Left kidney (tissue), 8 donors: ENCODE results near the gene GRK2. TPM values are rescaled to one million over a fixed set of nuclear protein-coding genes. Genes with fewer than 3 reads are reported as not detected.
"Not testable (repeated sequence)": the region's sequence is repeated elsewhere in the genome, so short reads cannot be mapped to it uniquely, and the experiment has no call there.

ENCODE experiments used
- DNase-seq: peaks from one replicate; pipeline ENCODE4 v3.0.0-alpha.2; 2013
- long read RNA-seq, 8 donors: transcript quantifications; one replicate each; lab custom pipeline, GENCODE V29; 2026
- polyA plus RNA-seq: library from polyadenylated mRNA; unstranded; fragments of 120-200 nt; gene quantifications from one replicate; pipeline ENCODE4 v1.2.1, GENCODE V29; 2013; ENCODE audit not compliant: insufficient read length

Gene GRK2
- polyA plus RNA-seq, result 52.4 TPM
- long read RNA-seq, donor 1, transcript GRK2-201 (21 exons, 3,466 nt), result major isoform, 8 of 26 reads
- long read RNA-seq, donor 1, partial matches to known transcripts, result 17 of 26 reads
- long read RNA-seq, donor 1, other reads (novel, unspliced or antisense), result 0 of 26 reads
- long read RNA-seq, donor 2, partial matches to known transcripts, result 0 of 4 reads
- long read RNA-seq, donor 2, other reads (novel, unspliced or antisense), result 0 of 4 reads
- long read RNA-seq, donor 3, partial matches to known transcripts, result 0 of 3 reads
- long read RNA-seq, donor 3, other reads (novel, unspliced or antisense), result 0 of 3 reads
- long read RNA-seq, donor 4, result 0 reads
- long read RNA-seq, donor 5, transcript GRK2-201 (21 exons, 3,466 nt), result major isoform, 13 of 14 reads
- long read RNA-seq, donor 5, partial matches to known transcripts, result 0 of 14 reads
- long read RNA-seq, donor 5, other reads (novel, unspliced or antisense), result 0 of 14 reads
- long read RNA-seq, donor 6, transcript GRK2-201 (21 exons, 3,466 nt), result major isoform, 15 of 26 reads
- long read RNA-seq, donor 6, partial matches to known transcripts, result 11 of 26 reads
- long read RNA-seq, donor 6, other reads (novel, unspliced or antisense), result 0 of 26 reads
- long read RNA-seq, donor 7, transcript GRK2-201 (21 exons, 3,466 nt), result major isoform, 8 of 45 reads
- long read RNA-seq, donor 7, partial matches to known transcripts, result 37 of 45 reads
- long read RNA-seq, donor 7, other reads (novel, unspliced or antisense), result 0 of 45 reads
- long read RNA-seq, donor 8, result 0 reads

DNA sequence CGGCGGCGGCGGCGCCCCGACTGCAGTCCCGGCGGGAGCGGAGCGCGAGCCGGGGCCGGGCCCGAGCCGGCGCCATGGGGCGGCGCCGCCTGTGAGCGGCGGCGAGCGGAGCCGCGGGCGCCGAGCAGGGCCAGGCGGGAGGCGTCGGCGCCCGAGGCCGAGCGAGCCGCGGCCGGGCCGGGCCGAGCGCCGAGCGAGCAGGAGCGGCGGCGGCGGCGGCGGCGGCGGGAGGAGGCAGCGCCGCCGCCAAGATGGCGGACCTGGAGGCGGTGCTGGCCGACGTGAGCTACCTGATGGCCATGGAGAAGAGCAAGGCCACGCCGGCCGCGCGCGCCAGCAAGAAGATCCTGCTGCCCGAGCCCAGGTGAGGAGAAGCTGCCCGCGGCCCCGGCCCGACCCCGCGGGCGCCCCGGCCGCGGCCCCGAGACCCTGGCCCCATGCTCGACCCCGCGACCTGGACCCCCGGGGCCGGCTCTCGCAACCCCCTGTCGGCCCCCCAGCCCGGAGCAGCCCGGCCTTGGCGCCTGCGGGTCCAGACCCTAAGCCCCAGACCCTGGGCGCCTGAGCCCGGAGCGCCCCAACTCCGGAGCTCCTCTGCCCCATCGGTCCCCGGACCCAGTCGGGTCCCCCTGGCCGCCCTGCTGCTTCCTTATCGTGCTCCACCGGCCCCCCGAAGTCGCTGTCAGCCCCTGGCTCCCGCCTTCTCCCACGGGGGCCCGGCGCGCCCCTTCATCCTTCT, at the start of gene GRK2:
Gene GRK2 (plus strand): TSS at position 25 of the 739 bp plus-strand sequence. CDS start 227 bp downstream, at position 252.
- no peak for DNase-seq

DNA sequence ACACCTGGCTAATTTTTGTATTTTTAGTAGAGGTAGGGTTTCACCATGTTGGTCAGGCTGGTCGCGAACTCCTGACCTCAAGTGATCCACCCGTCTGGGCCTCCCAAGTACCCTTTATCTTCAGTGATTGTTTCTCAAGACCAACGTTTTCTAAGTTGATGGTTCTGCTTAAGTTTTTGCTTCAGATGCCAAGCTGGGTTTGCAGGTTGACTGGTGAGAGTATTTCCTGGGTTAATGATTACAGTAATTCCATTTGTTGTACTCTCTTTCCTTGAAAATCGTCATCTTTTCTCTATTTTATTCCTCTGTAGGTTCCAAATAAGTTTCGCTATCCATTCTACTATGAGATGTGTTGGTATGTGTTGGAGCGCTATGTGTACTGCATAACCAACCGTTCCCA, 38.5 kb upstream of the GRK2 start:
- DNase-seq, result no peak

DNA sequence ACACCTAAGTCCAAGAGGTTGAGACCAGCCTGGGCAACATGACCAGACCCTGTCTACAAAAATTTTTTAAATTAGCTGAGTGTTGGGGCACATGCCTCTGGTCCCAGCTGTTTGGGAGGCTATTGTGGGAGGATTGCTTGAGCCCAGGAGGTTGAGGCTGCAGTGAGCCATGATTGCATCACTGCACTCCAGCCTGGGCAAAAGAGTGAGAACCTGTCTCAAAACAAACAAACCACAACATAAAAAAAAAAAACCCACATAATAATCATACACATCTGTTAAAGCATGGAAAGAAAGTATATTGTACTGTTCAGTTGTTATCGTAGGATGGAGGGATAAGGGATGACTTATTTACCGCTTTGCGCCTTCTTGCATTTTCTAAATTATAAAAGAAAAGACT, 35.9 kb upstream of the GRK2 start:
- DNase-seq, result no peak

DNA sequence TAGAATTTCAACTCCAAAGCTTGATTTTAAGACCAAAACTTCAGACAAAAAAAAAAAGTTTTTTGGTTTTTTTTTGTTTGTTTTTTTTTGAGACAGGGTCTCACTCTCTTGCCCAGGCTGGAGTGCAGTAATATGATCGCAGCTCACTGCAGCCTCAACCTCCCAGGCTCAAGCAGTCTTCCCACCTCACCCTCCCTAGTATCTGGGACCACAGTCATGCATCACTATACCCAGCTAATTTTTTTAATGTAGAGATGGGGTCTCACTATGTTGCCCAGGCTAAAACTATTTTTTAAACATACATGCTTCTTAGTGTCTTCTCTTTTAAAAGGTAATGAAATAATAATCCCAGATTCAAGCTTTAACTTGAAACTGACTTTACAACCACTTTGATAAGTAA, 35.4 kb upstream of the GRK2 start:
- DNase-seq, result no peak

DNA sequence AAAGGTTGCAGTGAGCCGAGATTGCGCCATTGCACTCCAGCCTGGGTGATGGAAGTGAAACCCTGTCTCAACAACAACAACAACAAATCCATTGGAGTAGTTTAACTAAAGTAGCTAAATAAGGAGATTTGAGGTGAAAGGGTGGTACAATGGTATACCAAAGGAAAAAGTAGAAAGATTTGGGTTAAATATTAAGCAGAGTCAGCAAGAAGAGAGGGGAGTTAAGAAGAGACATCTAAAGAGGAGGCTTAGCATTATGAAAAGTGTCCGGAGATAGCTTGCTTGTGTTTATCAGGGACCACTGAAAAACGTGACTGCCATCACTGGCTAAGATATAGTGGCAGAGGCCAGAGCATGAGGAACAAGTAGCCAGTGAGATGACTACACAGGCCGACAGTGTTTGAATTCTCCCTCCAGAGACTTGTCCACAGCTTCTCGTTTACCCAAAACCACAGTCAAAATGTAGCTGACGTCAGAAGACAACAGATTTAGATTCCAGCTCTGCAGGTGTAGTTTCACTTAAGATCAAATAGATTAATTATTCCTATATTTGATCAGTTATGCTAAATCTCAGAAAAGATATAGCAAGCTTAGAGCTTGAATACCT, 32.6 kb upstream of the GRK2 start:
- DNase-seq, result no peak

DNA sequence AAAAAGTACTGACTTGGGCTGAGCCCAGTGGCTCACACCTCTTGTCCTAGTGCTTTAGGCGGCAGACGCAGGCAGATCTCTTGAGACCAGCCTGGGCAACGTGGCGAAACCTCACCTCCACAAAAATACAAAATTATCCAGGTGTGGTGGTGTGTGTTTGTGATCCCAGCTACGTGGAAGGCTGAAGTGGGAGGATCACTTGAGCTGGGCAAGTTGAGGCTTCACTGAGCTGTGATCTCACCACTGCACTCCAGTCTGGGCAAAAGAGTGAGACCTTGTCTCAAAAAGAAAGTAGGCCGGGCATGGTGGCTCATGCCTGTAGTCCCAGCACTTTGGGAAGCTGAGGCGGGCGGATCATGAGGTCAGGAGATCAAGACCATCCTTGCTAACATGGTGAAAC, 31.7 kb upstream of the GRK2 start:
- DNase-seq, result not testable (repeated sequence)

DNA sequence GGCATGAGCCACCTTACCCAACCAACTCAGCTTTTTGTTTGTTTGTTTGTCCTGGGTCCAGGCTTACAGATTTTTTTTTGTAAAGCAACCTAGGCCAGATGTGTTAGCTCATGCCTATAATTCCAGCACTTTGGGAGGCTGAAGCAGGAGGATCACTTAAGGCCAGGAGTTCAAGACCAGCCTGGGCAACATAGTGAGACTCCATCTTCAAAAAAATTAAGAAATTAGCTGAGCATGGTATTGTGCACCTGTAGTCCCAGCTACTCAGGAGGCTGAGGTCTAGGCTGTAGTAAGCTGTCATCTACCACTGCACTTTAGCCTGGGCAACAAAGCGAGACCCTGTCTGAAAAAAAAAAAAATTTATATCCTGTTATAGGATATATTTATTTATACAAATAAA, 28.7 kb upstream of the GRK2 start:
- no peak for DNase-seq

DNA sequence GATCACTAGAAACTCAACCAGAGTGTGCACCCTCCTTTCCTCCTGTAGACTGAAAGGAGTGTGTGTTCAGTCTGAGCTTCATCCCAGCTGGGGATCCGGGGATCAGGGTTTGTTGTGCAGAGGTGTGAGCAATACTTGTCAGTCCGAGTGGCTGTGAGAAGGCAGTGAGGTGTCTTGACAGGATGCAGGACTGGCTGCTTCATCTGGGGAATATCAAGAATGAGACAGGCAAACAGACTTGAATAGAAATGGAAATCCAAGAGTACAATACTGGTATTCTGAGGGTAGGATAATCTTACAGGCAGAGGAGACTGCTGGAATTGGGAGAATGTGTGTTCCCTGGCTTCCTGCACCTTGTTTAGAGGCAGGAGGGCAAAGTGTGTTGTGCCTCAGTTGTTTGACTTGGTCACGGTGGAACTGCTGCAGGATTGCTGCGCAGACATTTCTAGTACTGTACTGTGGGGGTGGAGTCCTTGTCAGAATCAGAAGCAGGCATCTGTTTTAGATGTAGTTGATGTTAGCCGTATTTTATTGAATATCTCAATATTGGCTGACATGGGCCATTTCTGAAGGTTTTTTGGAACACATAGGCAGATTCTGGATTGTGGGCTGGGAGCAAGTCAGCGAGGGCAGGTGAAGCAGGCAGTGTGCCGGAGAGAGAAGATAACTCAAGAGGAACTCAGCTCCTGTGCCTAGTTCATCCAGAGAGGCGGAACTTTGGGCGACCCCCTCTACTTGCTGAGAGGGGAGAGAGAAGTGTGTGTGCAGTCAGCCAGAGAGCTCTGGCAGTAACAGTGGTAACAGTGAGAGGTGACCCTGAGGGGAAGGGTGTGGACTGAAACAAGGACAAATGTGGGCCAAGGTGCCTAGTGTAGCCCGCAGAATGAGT, 27.1 kb upstream of the GRK2 start:
- DNase-seq, result no peak

DNA sequence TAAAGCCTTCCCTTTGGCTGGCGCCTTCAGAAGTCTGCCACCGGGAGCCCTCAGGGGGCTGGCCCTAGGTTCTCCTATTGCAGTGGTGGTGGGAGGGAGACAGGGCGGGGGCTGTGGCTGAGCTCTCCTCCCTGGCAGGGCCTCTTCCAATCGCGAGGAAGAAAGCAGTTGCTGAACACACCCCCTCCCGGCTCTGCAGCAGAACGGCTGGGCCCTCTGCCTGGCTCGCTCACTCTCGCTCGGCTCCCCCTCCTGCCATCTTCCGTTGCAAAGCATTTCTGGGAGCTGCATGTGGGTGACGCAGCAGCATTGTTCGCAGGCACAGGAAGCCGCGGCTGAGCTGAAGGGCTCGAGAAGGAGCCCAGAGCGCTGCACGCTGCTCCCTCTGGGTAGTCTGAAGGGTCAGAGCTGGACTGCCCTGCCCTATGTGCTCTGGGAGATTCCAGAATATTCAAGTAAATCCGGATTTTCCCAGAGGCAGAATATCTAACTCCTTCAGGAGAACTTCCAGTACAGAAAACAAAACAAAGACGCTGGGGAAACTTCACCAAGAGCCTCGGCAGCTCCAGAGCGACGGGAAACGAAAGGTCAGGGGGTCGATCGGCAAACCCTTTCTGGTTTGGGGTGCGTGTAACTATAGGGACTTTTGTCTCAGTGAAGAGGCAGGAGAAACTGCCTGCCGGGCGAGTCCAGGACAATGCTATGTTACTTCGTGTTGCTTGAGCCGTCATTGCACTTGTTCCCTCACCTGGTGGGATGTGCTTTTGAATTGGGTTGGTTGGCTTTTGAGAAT, 26.3 kb upstream of the GRK2 start:
- peak; percentile 95 for DNase-seq

DNA sequence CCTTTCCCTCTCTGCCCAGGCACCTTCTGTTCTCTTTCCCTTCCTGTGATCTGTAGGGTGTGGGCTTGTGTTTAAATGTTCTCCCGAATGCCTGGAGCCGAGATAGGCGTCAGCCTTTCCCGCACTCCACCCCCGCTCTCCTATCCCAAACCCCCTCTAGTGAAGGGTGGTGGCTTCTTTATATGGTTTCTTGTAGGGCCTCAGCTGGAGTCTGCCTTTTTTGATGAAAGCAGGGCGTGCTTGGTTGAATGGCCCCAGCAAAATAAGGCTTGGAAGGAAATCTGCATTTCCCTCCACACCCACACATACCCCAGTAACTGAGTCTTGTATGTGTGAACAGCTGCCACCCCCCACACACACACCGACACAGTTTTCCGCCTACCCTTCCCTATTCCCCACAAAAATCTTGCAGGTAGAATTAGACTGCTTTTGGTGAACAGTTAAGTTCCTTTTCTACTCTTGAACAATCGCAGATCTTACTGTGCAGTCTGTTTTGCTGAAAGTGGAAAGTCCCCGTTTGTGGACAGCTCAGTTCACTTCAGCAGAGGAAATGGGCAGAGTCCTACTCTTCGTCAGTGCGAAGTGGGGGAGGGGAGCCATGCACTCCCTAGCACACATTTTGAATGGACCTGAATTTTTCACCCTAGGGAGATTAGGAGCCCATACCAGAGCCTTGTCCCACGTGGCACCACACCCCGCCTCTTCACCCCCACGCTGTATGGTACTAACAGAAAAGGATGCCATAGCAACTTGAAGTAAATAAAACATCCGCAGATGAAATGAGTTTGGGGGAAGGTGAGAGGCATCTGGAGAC, 25.5 kb upstream of the GRK2 start:
- peak; percentile 47 for DNase-seq

DNA sequence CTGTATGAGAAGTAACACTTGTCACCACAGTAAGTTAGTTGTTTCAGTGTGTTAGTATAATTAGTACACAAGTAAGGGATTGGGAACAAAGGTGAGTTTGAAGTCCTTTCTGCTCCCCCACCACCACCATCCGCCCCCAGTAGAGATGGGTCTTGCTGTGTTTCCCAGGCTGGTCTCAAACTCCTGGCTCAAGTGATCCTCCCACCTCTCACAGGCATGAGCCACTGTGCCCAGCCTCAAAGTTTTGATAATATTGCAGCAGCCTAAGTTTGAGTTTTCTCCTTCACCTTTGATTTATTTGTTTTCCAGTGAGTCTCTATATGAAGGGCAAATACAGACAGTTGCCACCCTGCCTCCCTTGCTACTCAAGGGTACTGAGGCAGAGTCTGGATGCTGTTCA, 23.7 kb upstream of the GRK2 start:
- no peak for DNase-seq

DNA sequence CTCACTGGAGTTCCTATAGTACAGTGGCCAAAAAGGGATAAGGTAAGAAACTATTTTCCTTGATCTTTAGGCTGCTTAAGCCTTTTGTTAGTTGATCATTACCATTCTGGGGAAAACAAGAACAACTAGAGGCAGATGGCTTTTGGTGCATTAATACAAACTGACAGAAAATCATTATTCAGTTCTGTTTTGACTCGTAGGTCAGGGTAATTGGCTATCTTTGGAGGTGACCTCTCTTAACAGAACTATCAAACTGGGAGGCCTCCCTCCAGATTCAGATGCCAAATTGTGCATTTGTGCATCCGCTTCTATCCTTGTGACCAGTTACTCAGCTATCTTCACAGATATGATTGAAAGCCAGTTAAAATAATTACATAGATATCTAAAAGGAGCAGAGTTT, 23.2 kb upstream of the GRK2 start:
- DNase-seq, result no peak

DNA sequence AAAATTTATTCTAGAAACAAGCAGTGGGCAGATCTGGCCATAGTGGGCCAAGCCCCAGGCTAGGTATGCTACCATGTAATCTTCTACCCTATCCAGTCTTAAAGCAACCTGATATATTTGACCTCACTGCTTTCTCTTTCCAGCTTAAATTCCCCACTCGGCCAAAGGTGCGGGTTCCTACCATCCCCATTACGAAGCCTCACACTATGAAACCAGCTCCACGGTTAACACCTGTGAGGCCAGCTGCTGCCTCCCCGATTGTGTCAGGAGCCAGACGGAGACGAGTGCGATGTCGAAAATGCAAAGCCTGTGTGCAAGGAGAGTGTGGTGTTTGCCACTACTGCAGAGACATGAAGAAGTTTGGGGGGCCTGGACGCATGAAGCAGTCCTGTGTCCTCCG, 21.2 kb upstream of the GRK2 start:
- no peak for DNase-seq

DNA sequence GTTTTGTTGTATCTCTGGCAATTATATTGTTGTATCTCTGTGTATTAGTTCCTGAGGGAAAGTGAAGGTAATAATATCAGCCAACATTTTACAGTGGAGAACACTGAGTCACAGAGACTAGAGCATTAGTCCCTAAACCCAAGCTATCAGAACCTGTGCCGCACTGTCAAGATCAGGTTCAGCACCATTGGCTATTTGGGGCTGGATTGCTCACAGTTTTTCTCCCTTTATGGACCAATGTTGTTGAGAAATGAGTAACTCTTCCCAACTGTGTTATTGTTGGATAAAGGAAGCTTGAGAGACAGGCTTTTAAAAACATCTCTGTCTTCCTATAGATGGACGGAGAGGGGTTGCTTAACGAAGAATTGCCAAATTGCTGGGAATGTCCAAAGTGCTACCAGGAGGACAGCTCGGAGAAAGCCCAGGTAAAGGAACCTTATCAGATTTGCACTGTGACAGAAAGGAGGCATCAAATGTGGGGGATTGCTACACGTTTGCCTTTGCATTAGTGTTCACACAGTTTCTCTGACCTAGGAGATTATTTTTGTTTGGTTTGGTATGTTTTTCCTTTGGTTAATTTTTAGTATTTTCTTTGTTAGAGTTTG, 18.2 kb upstream of the GRK2 start:
- no peak for DNase-seq

DNA sequence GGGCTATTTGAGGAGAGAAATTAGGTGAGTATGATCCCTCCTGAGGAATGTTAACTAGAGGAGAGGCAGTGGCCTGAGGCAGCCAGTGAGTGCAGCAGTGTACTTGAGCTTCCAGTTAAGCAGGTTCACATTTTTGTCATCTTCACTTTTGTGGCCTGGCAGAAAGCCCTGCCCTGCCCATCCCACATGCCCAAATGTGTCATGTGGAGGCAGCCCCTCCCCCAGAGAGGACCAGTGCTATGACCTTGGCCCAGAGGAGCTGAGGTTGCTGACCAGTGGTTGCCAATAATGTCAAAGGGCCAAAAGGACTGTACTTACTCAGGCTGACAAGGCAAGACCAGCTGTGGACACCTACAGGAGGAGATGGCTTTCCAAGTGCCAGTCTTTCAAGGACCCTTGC, 17.6 kb upstream of the GRK2 start:
- DNase-seq, result no peak

DNA sequence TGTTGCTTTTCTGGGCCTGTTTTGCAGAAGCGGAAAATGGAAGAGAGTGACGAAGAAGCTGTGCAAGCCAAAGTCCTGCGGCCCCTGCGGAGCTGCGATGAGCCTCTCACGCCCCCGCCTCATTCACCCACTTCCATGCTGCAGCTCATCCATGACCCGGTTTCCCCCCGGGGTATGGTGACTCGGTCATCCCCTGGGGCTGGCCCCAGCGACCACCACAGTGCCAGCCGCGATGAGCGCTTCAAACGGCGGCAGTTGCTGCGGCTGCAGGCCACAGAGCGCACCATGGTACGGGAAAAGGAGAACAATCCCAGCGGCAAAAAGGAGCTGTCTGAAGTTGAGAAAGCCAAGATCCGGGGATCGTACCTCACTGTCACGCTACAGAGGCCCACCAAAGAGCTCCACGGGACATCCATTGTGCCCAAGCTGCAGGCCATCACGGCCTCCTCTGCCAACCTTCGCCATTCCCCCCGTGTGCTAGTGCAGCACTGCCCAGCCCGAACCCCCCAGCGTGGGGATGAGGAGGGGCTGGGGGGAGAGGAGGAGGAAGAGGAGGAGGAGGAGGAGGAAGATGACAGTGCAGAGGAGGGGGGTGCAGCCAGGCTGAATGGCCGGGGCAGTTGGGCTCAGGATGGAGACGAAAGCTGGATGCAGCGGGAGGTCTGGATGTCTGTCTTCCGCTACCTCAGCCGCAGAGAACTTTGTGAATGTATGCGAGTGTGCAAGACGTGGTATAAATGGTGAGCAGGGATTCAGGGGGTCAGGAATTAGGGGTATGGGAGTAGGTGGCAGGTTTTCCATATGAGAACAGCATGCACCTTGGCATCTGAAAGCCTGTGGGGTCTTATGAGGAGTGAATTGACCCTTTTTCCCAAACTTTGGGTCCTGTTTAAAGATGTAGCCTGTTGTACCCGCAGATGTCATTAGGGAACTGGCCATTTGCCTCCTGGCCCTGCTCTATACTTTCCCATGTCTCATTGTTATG, 15.9 kb upstream of the GRK2 start:
- DNase-seq, result no peak

DNA sequence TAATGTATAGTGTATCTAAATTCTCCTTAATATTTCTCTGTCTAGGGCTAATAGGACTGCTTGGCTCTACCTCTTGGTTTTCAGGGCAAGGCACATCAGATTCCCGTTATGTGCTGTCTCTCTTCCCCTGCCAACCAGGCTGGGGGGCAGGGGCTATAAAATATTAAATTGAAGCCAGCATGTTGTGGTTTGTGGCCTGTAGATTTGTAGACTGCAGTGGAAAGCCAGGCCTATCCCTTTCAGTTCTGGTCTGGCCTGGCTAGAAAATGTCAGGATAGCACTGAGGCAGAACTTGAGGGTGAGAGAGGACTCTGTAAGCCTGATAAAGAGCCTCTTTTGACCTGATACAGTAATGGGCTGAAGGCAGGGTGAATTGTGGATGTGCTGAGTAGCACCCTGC, 14.4 kb upstream of the GRK2 start:
- no peak for DNase-seq

DNA sequence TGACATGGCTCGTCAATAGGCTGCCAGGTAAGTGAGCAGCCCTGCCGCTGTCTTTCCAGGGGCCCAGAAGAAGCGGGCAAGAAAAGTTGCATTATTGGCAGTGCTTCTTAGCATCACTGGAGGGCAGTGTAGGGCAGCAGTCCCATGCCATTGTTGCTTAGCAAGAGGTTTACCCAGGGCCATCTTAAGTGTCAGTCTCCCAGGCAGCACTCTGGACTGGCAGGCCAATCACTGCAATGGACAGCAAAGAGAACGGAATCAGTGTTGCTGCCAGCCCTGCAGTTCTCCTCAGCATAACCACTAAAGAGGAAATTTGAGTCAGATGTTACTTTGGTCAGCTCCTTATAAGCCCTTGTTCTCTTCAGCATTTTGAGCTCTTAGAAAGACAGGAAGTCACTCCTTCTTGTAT, 13.4 kb upstream of the GRK2 start:
- DNase-seq, result no peak
